DND-41 (cell line): ENCODE results near the gene ACACA.

Experiments used
- ATAC-seq: fragments of 200-7000 bp; cut with Tn5 transposase; 3 replicates; pipeline ENCODE4 v1.9.1; 2021; ENCODE audit warnings: low read depth; ENCODE audit not compliant: insufficient read depth
- DNase-seq: peaks from one replicate; pipeline ENCODE4 v3.0.0-alpha.2; 2020
- H2AFZ ChIP-seq: 2 replicates; pipeline ENCODE4 v1.6.0; 2012; ENCODE audit warnings: low read depth, low read length
- H3K27ac ChIP-seq: 2 replicates; pipeline ENCODE4 v1.5.1; 2012; ENCODE audit warnings: low read length, inconsistent platforms
- H3K27me3 ChIP-seq: fragments of 200-600 bp; sonication (generic); 2 replicates; pipeline ENCODE4 v1.6.0; 2012; ENCODE audit warnings: low read length, mild to moderate bottlenecking, inconsistent platforms; ENCODE audit not compliant: insufficient read depth, poor library complexity
- H3K36me3 ChIP-seq: 2 replicates; pipeline ENCODE4 v1.5.1; 2012; ENCODE audit warnings: low read length, inconsistent platforms; ENCODE audit not compliant: insufficient read depth
- H3K4me1 ChIP-seq: 2 replicates; pipeline ENCODE4 v1.5.1; 2012; ENCODE audit warnings: mild to moderate bottlenecking, low read length; ENCODE audit not compliant: insufficient read depth
- H3K4me2 ChIP-seq: 2 replicates; pipeline ENCODE4 v1.6.0; 2012; ENCODE audit warnings: mild to moderate bottlenecking, moderate library complexity, low read length, inconsistent platforms; ENCODE audit not compliant: insufficient read depth
- H3K4me3 ChIP-seq, 2 experiments: fragments of 200-600 bp in 1 of 2; shearing (Covaris generic) in 1 of 2; 2 replicates each; pipeline ENCODE4 v1.5.1; 2012 to 2016; ENCODE audit warnings: inconsistent platforms in 2 of 2, low read length in 2 of 2, mild to moderate bottlenecking in 2 of 2, low read depth in 1 of 2, moderate library complexity in 1 of 2
- H3K79me2 ChIP-seq: 2 replicates; pipeline ENCODE4 v1.6.0; 2012; ENCODE audit warnings: low read length, inconsistent platforms; ENCODE audit not compliant: insufficient read depth
- H3K9ac ChIP-seq: 2 replicates; pipeline ENCODE4 v1.6.0; 2012; ENCODE audit warnings: low read depth, mild to moderate bottlenecking, inconsistent platforms, low read length, moderate library complexity
- H3K9me3 ChIP-seq: 2 replicates; pipeline ENCODE4 v1.5.1; 2012; ENCODE audit warnings: low read length, moderate library complexity, mild to moderate bottlenecking, inconsistent platforms; ENCODE audit not compliant: insufficient read depth, severe bottlenecking
- H4K20me1 ChIP-seq: 2 replicates; pipeline ENCODE4 v1.6.0; 2012; ENCODE audit warnings: low read length; ENCODE audit not compliant: insufficient read depth
- CTCF ChIP-seq: IDR thresholded peaks from 2 replicates; pipeline ENCODE4 v1.5.1; 2012; ENCODE audit warnings: borderline replicate concordance, low read length, moderate library complexity, mild to moderate bottlenecking; ENCODE audit not compliant: poor library complexity, severe bottlenecking; ENCODE audit errors: extremely low read depth
- EZH2 ChIP-seq: IDR thresholded peaks from 3 replicates; pipeline ENCODE4 v1.6.1; 2012; ENCODE audit warnings: borderline replicate concordance, low read depth, mild to moderate bottlenecking, moderate library complexity, low read length, inconsistent platforms; ENCODE audit not compliant: severe bottlenecking

Gene ACACA

GRCh38 chr17:37207103-37207502 lies 199.5 kb downstream of the ACACA start:
- Histone ChIP-seq H3K4me2 (no peak overlapping the region), H3K27me3 (no peaks in the 10 kb centered on the region), H3K4me3 (no peak overlapping the region), H3K4me1 (no peaks in the 10 kb centered on the region), H3K9me3 (no peaks in the 10 kb centered on the region), H3K79me2 (no peaks in the 10 kb centered on the region), H4K20me1 (no peaks in the 10 kb centered on the region), H2AFZ (no peak overlapping the region), H3K36me3 (peaks cover 64% of the 10 kb centered on the region), H3K9ac (no peak overlapping the region), H3K27ac (no peak overlapping the region)
- TF ChIP-seq EZH2 (no peak), CTCF (no peak)
- ATAC-seq (no peak), DNase-seq (no peak)

GRCh38 chr17:37206299-37206698 lies 200.3 kb downstream of the ACACA start:
- Histone ChIP-seq H4K20me1 (no peaks in the 10 kb centered on the region), H3K27ac (no peak overlapping the region), H2AFZ (no peak overlapping the region), H3K79me2 (no peaks in the 10 kb centered on the region), H3K36me3 (peaks cover 66% of the 10 kb centered on the region), H3K9ac (no peak overlapping the region), H3K4me3 (no peak overlapping the region), H3K4me2 (no peak overlapping the region), H3K4me1 (no peaks in the 10 kb centered on the region), H3K9me3 (no peaks in the 10 kb centered on the region), H3K27me3 (no peaks in the 10 kb centered on the region)
- TF ChIP-seq EZH2 (no peak), CTCF (no peak)
- DNase-seq (no peak), ATAC-seq (no peak)

GRCh38 chr17:37200497-37200896 lies 206.1 kb downstream of the ACACA start:
- H3K27ac ChIP-seq = no peak overlapping the region
- H3K4me2 ChIP-seq = no peak overlapping the region
- TF ChIP-seq CTCF = no peak
- TF ChIP-seq EZH2 = no peak
- DNase-seq = no peak
- no peaks in the 10 kb centered on the region for H3K79me2 ChIP-seq
- H4K20me1 ChIP-seq = no peaks in the 10 kb centered on the region
- H3K36me3 ChIP-seq = peaks cover 57% of the 10 kb centered on the region
- no peaks in the 10 kb centered on the region for H3K27me3 ChIP-seq
- no peaks in the 10 kb centered on the region for H3K4me1 ChIP-seq
- H2AFZ ChIP-seq = no peak overlapping the region
- H3K9ac ChIP-seq = no peak overlapping the region
- no peak for ATAC-seq
- H3K9me3 ChIP-seq = no peaks in the 10 kb centered on the region
- no peak overlapping the region for H3K4me3 ChIP-seq

- no peaks in the 10 kb centered on the region for H3K79me2 ChIP-seq
- H3K27me3 ChIP-seq = no peaks in the 10 kb centered on the region
- no peaks in the 10 kb centered on the region for H3K9me3 ChIP-seq
- no peaks in the 10 kb centered on the region for H3K4me1 ChIP-seq
- no peak overlapping the region for H3K9ac ChIP-seq
- no peaks in the 10 kb centered on the region for H4K20me1 ChIP-seq
- no peak overlapping the region for H3K4me2 ChIP-seq
- no peak for TF ChIP-seq EZH2
- DNase-seq (no peak), ATAC-seq (no peak)
- H3K4me3 ChIP-seq = no peak overlapping the region
- no peak overlapping the region for H2AFZ ChIP-seq
- no peak overlapping the region for H3K27ac ChIP-seq
- peaks cover 40% of the 10 kb centered on the region; the same call in 1 of the 2 replicates for H3K36me3 ChIP-seq
Measured at GRCh38 chr17:37197336-37197735, 209.3 kb downstream of the ACACA start.
